HG03196 (cell line): ENCODE measurements around the gene UCHL5.
"Not testable (repeated sequence)": the region's sequence is repeated elsewhere in the genome, so short reads cannot be mapped to it uniquely, and the experiment has no call there.

Source experiments
- ATAC-seq: cut with Tn5 transposase; IDR thresholded peaks from one replicate; pipeline ENCODE4 v1.9.1; 2021; ENCODE audit not compliant: unreplicated experiment

Gene UCHL5

GRCh38 chr1:193066606-193067005 lies 7.4 kb upstream of the UCHL5 start:
- no peak for ATAC-seq

- no peak for ATAC-seq
These were observed 6.8 kb upstream of the UCHL5 start for GRCh38 chr1:193065954-193066353.

- ATAC-seq, result no peak
These were observed 3.7 kb upstream of the UCHL5 start for GRCh38 chr1:193062698-193063463.

GRCh38 chr1:193060938-193061337 lies 1.8 kb upstream of the UCHL5 start:
- ATAC-seq, result no peak

GRCh38 chr1:193060406-193060805 lies 1.2 kb upstream of the UCHL5 start:
- no peak for ATAC-seq

- ATAC-seq, result no peak
These were observed 899 bp upstream of the UCHL5 start for GRCh38 chr1:193060115-193060403.

GRCh38 chr1:193058529-193059281 lies 455 bp downstream of the UCHL5 start:
- peak; percentile 51 for ATAC-seq

GRCh38 chr1:193054169-193054675 lies 4.9 kb downstream of the UCHL5 start:
- ATAC-seq, result no peak

- ATAC-seq, result not testable (repeated sequence)
These were observed 10.2 kb downstream of the UCHL5 start for GRCh38 chr1:193048913-193049312.

- no peak for ATAC-seq
These were observed 16.1 kb downstream of the UCHL5 start for GRCh38 chr1:193042766-193043691.

- no peak for ATAC-seq
These were observed 19.1 kb downstream of the UCHL5 start for GRCh38 chr1:193040011-193040410.

GRCh38 chr1:193036337-193037047 lies 22.7 kb downstream of the UCHL5 start:
- ATAC-seq, result no peak

- ATAC-seq, result no peak
These were observed 25.6 kb downstream of the UCHL5 start for GRCh38 chr1:193033610-193034009.

- not testable (repeated sequence) for ATAC-seq
These were observed 26.3 kb downstream of the UCHL5 start for GRCh38 chr1:193032643-193033427.

GRCh38 chr1:193031431-193031830 lies 27.7 kb downstream of the UCHL5 start:
- no peak for ATAC-seq

- ATAC-seq, result no peak
These were observed 28.9 kb downstream of the UCHL5 start for GRCh38 chr1:193030280-193030679.

- ATAC-seq, result no peak
These were observed 33.9 kb downstream of the UCHL5 start for GRCh38 chr1:193025218-193025617.

- ATAC-seq, result no peak
These were observed 39.6 kb downstream of the UCHL5 start for GRCh38 chr1:193019442-193020026.

GRCh38 chr1:193016788-193017187 lies 42.4 kb downstream of the UCHL5 start:
- ATAC-seq, result no peak
